Activated T-cell treated with anti-CD3 and anti-CD28 coated beads, Interleukin-2, amount 50 U/mL, for 48 hours (primary cell): Measurements from ENCODE around the gene AKIP1.

ENCODE experiments used
- DNase-seq, 2 experiments: peaks; one replicate each; pipeline ENCODE4 v3.0.0-alpha.2; 2020

AKIP1 gene

GRCh38 chr11:8961401-8961800, 50.4 kb downstream of the AKIP1 start:
- no peak for DNase-seq

- no peak for DNase-seq
Observed at GRCh38 chr11:8962841-8963240, 51.9 kb downstream of the AKIP1 start.

GRCh38 chr11:8963569-8964323, 52.8 kb downstream of the AKIP1 start:
- peak; percentile 84 to 89 for DNase-seq

- DNase-seq: peak; percentile 91 to 93
Observed at GRCh38 chr11:8964324-8965320, 53.6 kb downstream of the AKIP1 start, which contains the start of gene TMEM9B. TMEM9B (minus strand) TSS chr11:8964442; CDS start chr11:8964313, 129 bp downstream.

- DNase-seq: no peak
Observed at GRCh38 chr11:8967184-8967583, 56.2 kb downstream of the AKIP1 start.
